ENCODE measurements around the gene CHST15. TPM values are rescaled to one million over a fixed set of nuclear protein-coding genes. Genes with fewer than 3 reads are reported as not detected.

CHST15 gene
- total RNA-seq, 2 experiments from 2014 or later = 14.7 to 26.4 TPM

GRCh38 chr10:124013916-124014315 is 79.5 kb downstream of the CHST15 start:
- Histone ChIP-seq H4K20me1 (ENCODE audit: insufficient read depth, low read length) (no peaks in the 10 kb centered on the region), H2AFZ (ENCODE audit: low read length) (no peak overlapping the region), H3K36me3 (ENCODE audit: insufficient read depth, low read length) (peaks cover 49% of the 10 kb centered on the region), H3K4me3 (ENCODE audit: low read depth, low read length, poor library complexity, severe bottlenecking) (no peak overlapping the region), H3K27ac (ENCODE audit: low read depth, low read length, poor library complexity, severe bottlenecking) (no peak overlapping the region), H3K9me3 (ENCODE audit: low read length) (no peaks in the 10 kb centered on the region; the same call in 1 of the 2 replicates), H3K4me2 (ENCODE audit: low read length) (no peak overlapping the region), H3K9me2 (ENCODE audit: insufficient read depth, low read length) (no peaks in the 10 kb centered on the region), H3K79me2 (ENCODE audit: insufficient read depth, low read depth, low read length) (no peaks in the 10 kb centered on the region), H3K4me1 (ENCODE audit: insufficient read depth, low read length, poor library complexity, severe bottlenecking) (no peaks in the 10 kb centered on the region)
- no TSS peak for BruUV-seq (replicated peaks)
- intact Hi-C loops (cut with micrococcal nuclease; ENCODE audit: unreplicated experiment) = no loop called here
- no peak for DNase-seq (ENCODE audit: low spot score)
- TF ChIP-seq EZH2phosphoT487 (IDR thresholded peaks at IDR 0.05; ENCODE audit: borderline replicate concordance, low read depth, low read length) = no peak
- TF ChIP-seq, protein P1, sequence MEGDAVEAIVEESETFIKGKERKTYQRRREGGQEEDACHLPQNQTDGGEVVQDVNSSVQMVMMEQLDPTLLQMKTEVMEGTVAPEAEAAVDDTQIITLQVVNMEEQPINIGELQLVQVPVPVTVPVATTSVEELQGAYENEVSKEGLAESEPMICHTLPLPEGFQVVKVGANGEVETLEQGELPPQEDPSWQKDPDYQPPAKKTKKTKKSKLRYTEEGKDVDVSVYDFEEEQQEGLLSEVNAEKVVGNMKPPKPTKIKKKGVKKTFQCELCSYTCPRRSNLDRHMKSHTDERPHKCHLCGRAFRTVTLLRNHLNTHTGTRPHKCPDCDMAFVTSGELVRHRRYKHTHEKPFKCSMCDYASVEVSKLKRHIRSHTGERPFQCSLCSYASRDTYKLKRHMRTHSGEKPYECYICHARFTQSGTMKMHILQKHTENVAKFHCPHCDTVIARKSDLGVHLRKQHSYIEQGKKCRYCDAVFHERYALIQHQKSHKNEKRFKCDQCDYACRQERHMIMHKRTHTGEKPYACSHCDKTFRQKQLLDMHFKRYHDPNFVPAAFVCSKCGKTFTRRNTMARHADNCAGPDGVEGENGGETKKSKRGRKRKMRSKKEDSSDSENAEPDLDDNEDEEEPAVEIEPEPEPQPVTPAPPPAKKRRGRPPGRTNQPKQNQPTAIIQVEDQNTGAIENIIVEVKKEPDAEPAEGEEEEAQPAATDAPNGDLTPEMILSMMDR (conservative IDR thresholded peaks at IDR 0.05; ENCODE audit: low read length) = no peak
- ChIA-PET CTCF (ENCODE audit: unreplicated experiment) (no interaction called here), POLR2A (no interaction called here)

DNA sequence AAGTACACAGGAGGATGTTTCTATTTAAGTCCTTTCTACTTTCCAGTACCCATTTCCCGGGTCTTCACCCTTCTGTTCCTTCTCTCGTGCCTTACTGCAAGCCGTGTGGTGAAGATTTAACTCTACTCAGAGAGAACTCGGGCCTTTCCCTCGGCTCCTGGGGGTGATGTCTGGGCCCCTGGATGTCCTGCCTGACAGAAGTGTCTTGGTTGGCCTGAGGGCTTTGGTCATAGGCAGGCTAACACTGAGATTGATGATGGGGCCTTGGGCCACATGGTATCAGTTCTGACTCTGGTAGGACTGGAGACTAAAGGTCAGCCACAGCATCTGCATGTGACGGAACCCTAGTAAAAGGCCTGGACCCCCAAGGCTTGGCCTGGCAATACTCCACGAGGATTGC is 80.4 kb downstream of the CHST15 start:
- no peaks in the 10 kb centered on the region for H4K20me1 ChIP-seq (ENCODE audit: insufficient read depth, low read length)
- no TSS peak for BruUV-seq (replicated peaks)
- CTCF ChIA-PET (ENCODE audit: unreplicated experiment) = no interaction called here
- no peak overlapping the region for H3K4me3 ChIP-seq (ENCODE audit: low read depth, low read length, poor library complexity, severe bottlenecking)
- DNase-seq (ENCODE audit: low spot score) = no peak
- no peak overlapping the region for H3K27ac ChIP-seq (ENCODE audit: low read depth, low read length, poor library complexity, severe bottlenecking)
- no peaks in the 10 kb centered on the region for H3K4me1 ChIP-seq (ENCODE audit: insufficient read depth, low read length, poor library complexity, severe bottlenecking)
- H3K9me2 ChIP-seq (ENCODE audit: insufficient read depth, low read length) = no peaks in the 10 kb centered on the region
- H3K4me2 ChIP-seq (ENCODE audit: low read length) = no peak overlapping the region
- POLR2A ChIA-PET = no interaction called here
- TF ChIP-seq, protein P1 (conservative IDR thresholded peaks at IDR 0.05; ENCODE audit: low read length) = no peak
- TF ChIP-seq EZH2phosphoT487 (IDR thresholded peaks at IDR 0.05; ENCODE audit: borderline replicate concordance, low read depth, low read length) = no peak
- H3K9me3 ChIP-seq (ENCODE audit: low read length) = no peaks in the 10 kb centered on the region; the same call in 1 of the 2 replicates
- no peak overlapping the region for H2AFZ ChIP-seq (ENCODE audit: low read length)
- intact Hi-C loops (cut with micrococcal nuclease; ENCODE audit: unreplicated experiment) = no loop called here
- no peaks in the 10 kb centered on the region for H3K79me2 ChIP-seq (ENCODE audit: insufficient read depth, low read depth, low read length)
- H3K36me3 ChIP-seq (ENCODE audit: insufficient read depth, low read length) = peaks cover 58% of the 10 kb centered on the region

DNA sequence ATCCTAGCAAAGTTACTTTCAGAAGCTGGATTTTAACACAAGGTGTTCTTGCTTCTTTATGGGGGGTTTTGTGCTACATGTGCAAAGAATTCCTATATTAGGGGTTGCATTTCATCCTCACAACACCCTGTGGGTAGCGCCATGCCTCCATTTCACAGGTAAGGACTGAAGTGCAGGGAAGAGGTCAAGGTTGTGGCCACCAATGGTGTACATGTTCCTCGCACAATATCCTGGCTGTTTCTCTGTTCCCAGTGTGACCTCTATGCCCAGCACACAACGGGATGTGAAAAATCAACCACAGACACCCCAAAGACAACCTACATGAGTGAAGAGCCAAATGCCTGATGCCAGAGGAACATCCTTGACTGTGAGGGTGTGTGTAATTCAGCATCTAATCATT is 80.8 kb downstream of the CHST15 start:
- Histone ChIP-seq H3K27ac (ENCODE audit: low read depth, low read length, poor library complexity, severe bottlenecking) (no peak overlapping the region), H3K4me1 (ENCODE audit: insufficient read depth, low read length, poor library complexity, severe bottlenecking) (no peaks in the 10 kb centered on the region), H3K9me2 (ENCODE audit: insufficient read depth, low read length) (no peaks in the 10 kb centered on the region), H2AFZ (ENCODE audit: low read length) (no peak overlapping the region), H3K36me3 (ENCODE audit: insufficient read depth, low read length) (peaks cover 62% of the 10 kb centered on the region), H3K9me3 (ENCODE audit: low read length) (no peaks in the 10 kb centered on the region; the same call in 1 of the 2 replicates), H3K79me2 (ENCODE audit: insufficient read depth, low read depth, low read length) (no peaks in the 10 kb centered on the region), H3K4me3 (ENCODE audit: low read depth, low read length, poor library complexity, severe bottlenecking) (no peak overlapping the region), H4K20me1 (ENCODE audit: insufficient read depth, low read length) (no peaks in the 10 kb centered on the region), H3K4me2 (ENCODE audit: low read length) (no peak overlapping the region)
- TF ChIP-seq, protein P1 (conservative IDR thresholded peaks at IDR 0.05; ENCODE audit: low read length) = no peak
- no peak for TF ChIP-seq EZH2phosphoT487 (IDR thresholded peaks at IDR 0.05; ENCODE audit: borderline replicate concordance, low read depth, low read length)
- intact Hi-C loops (cut with micrococcal nuclease; ENCODE audit: unreplicated experiment) = no loop called here
- no TSS peak for BruUV-seq (replicated peaks)
- ChIA-PET POLR2A (no interaction called here), CTCF (ENCODE audit: unreplicated experiment) (no interaction called here)
- DNase-seq (ENCODE audit: low spot score) = no peak
